GF-D8 (cell line): ENCODE results near the gene OGFOD1.

Experiments used
- DNase-seq: peaks from one replicate; lab custom pipeline; 2025; lab: John Stamatoyannopoulos, UW

OGFOD1 gene

GRCh38 chr16:56450986-56451752, at the start of gene OGFOD1, which contains the start of gene NUDT21:
Gene OGFOD1 (plus strand): TSS chr16:56451554. CDS start chr16:56451613, 59 bp downstream.
Gene NUDT21 (minus strand): TSS chr16:56451332. CDS start chr16:56451202, 130 bp downstream.
- peak; percentile 96 for DNase-seq

- DNase-seq: no peak
Measured at GRCh38 chr16:56405977-56406672, 45.2 kb upstream of the OGFOD1 start.

GRCh38 chr16:56408379-56409098, 42.8 kb upstream of the OGFOD1 start:
- DNase-seq: no peak

GRCh38 chr16:56409195-56409594, 42.2 kb upstream of the OGFOD1 start:
- DNase-seq: no peak

GRCh38 chr16:56411123-56411522, 40.2 kb upstream of the OGFOD1 start:
- DNase-seq: no peak

- DNase-seq: no peak
Measured at GRCh38 chr16:56411624-56412023, 39.7 kb upstream of the OGFOD1 start.

GRCh38 chr16:56413381-56413780, 38.0 kb upstream of the OGFOD1 start:
- DNase-seq: no peak

- no peak for DNase-seq
Measured at GRCh38 chr16:56414366-56414765, 37.0 kb upstream of the OGFOD1 start.

- DNase-seq: no peak
Measured at GRCh38 chr16:56415875-56416274, 35.5 kb upstream of the OGFOD1 start.

- no peak for DNase-seq
Measured at GRCh38 chr16:56417138-56417537, 34.2 kb upstream of the OGFOD1 start.

- no peak for DNase-seq
Measured at GRCh38 chr16:56419740-56420548, 31.4 kb upstream of the OGFOD1 start.

- DNase-seq: no peak
Measured at GRCh38 chr16:56420613-56421012, 30.7 kb upstream of the OGFOD1 start.

GRCh38 chr16:56421313-56421712, 30.0 kb upstream of the OGFOD1 start:
- DNase-seq: no peak

- DNase-seq: no peak
Measured at GRCh38 chr16:56421976-56422669, 29.2 kb upstream of the OGFOD1 start.

GRCh38 chr16:56422896-56423441, 28.4 kb upstream of the OGFOD1 start:
- no peak for DNase-seq

GRCh38 chr16:56423584-56424403, 27.6 kb upstream of the OGFOD1 start:
- DNase-seq: peak; percentile 6

GRCh38 chr16:56424404-56424764, 27.0 kb upstream of the OGFOD1 start:
- no peak for DNase-seq

- DNase-seq: no peak
Measured at GRCh38 chr16:56424791-56425438, 26.4 kb upstream of the OGFOD1 start.

GRCh38 chr16:56425439-56425832, 25.9 kb upstream of the OGFOD1 start, which contains the start of gene AMFR:
Gene AMFR (minus strand): TSS chr16:56425545. CDS start chr16:56425327, 218 bp downstream.
- DNase-seq: peak; percentile 27
